GM18907 (cell line): ENCODE data around the gene SEC14L3.

Source experiments
- ATAC-seq: cut with Tn5 transposase; IDR thresholded peaks from one replicate; pipeline ENCODE4 v1.9.1; 2021; ENCODE audit warnings: mild to moderate bottlenecking, moderate library complexity; ENCODE audit not compliant: unreplicated experiment

SEC14L3 gene

DNA sequence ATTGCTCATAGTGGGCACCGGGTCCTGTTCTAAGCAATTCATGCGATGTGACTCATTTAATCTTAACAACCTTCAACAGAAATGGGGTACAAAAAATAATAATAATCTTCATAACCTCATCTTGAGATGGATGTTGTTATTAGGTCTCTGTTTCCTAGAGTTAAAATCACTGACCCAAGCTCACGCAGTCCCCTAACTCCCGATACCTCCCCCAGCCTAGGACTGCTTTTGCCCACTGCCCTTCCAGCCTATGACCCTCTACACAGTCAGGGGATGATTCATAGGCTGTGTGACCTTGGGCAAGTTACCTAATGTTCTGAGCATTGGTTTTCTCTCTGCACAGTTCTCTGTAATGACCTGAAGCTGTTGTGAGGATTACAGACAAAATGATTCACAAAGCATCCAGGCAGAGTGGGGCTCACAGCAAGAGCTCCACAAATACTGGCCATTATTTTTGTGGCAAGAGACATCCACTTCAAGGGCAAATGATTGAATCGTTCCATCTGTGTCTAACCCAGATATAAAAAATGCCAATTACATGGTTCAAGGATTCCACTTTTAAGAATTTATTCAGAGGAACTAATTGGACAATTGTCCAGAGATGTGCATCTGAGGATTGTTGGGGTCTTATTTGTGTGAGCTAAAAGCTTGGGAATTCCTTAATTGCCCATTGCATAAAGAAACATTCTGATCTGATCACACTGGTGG is 26.2 kb downstream of the SEC14L3 start:
- no peak for ATAC-seq

DNA sequence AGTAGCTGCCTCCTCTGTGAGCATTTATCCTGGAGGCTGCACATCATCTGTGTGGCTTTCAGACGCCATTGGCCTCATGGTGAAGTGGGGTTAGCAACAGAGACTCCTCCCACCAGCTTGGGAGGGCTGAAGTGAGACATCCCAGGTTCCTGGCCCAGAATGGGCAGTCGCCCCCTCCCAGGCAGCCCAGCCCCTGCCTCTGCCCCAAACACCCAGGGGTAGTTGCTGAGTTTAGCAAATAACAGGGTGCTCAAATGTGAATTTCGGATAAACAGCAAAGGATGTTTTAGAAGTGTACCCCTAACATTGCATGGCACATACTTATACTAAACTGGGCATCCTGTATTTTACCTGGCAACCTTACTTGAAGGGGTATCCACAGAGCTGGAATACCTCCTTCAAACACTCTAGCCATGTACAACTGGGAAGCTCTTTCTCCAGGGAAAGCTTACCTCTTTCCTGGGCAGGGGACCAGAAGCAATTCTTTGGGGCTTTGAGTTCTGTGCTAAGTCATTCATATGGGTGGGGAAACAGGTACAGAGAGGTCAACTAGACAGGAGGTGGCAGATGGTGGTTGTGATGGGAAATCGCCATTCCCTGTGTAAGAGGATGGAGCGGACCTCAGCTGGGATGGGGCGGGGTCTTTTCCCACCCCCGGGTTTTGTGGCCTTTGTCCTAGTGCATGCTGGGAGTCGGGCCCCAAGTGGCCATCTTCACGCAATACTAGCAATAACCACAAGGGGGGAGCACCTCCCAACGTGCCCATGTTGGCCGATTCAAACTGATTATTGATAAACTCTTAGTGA is 27.0 kb downstream of the SEC14L3 start:
- ATAC-seq: peak; percentile 37

DNA sequence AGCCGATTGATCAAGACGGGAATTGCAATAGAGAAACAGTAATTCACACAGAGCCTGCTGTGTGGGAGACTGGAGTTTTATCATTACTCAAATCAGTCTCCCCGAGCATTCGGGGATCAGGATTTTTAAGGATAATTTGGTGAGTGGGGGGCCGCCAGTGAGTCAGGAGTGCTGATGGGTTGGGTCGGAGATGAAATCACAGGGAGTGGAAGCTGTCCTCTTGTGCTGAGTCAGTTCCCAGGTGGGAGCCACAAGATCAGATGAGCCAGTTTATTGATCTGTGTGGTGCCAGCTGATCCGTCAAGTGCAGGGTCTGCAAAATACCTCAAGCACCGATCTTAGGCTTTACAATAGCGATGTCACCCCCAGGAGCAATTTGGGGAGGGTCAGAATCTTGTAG is 30.7 kb downstream of the SEC14L3 start:
- no peak for ATAC-seq

DNA sequence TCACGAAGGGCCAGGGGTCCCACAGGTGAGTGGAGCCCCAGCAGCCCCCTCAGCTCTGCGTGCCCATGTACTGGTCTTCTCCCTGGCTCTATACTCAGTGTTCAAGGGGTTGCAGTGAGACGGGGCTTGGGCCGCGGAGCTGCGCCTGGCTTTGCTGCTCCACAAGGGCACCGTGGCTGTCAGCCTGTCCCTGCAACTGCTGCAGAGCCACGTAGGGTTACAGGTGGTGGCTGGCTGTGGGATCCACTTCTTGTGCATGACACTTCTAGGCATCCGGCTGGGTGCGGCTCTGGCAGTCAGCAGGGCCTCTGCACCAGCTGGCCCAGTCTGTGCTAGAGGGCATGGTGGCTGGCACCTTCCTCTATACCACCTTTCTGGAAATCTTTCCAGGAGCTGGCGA is 32.0 kb downstream of the SEC14L3 start:
- no peak for ATAC-seq

DNA sequence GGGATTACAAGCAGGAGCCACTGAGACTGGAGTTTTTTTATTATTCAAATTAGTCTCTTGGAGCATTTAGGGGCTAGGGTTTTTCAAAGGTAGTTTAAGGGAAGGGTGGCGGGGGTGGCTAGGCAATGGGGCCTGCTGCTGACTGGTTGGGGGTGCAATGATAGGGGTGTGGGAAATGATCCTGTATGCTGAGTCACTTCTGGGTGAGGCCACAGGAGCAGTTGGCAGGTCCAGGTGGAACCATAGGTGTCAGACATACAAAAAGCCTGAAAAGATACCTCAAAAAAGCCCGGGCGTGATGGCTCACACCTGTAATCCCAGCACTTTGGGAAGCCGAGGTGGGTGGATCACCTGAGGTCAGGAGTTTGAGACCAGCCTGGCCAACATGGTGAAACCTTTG is 32.6 kb downstream of the SEC14L3 start:
- ATAC-seq: no peak

DNA sequence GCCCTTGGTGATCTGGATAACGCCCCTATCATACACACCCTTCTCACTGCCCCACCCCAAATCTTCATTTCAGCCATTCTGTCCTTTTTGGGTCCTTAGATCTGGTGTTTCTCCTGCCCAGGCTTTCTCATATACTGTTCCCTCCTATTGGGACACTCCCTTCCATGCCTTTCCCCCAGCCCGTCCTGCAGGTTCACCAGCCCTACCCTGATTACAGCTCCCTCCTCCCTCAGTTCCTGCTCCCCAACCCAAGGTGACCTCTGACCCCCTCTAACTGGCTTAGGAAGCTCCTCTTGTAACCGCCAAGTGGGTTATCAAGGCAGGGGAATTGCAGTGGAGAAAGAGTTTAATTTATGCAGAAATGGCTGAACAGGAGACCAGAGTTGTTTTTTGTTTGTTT is 33.3 kb downstream of the SEC14L3 start:
- no peak for ATAC-seq

DNA sequence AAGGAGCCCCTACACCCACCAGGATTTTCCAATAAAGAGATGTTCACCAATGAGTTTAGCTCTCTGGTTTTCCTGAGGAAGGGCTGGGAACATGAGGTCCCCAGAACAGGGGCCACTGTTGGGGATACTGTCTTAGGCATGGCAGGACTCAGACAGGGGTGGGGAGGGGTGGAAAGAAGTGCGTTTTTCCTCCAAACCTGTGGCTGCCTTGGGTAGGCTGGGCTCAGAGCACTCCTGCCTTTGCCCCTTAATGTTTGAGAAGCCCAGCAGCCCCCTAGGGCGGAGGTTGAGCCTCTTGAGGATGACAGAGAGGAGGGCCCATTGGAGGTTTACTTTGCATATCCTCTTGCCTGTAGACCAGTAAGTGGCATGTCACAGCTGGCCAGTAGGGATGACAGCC is 35.6 kb downstream of the SEC14L3 start:
- ATAC-seq: no peak

DNA sequence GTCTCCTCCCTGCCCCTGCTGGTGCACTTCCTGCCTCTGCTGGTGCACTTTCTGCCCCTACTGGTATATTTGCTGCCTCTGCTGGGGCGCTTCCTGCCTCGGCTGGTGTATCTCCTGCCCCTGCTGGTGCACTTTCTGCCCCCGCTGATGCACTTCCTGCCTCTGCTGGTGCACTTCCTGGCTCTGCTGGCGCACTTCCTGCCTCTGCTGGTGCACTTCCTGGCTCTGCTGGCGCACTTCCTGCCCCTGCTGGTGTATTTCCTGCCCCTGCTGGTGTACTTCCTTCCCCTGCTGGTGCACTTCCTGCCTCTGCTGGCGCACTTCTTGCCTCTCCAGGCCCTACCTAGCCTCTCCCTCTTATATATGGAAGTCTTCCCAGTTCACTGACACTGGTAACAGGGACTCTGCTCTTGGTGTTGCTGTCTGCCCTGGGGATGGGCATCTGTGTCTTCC is 36.1 kb downstream of the SEC14L3 start:
- ATAC-seq: no peak

DNA sequence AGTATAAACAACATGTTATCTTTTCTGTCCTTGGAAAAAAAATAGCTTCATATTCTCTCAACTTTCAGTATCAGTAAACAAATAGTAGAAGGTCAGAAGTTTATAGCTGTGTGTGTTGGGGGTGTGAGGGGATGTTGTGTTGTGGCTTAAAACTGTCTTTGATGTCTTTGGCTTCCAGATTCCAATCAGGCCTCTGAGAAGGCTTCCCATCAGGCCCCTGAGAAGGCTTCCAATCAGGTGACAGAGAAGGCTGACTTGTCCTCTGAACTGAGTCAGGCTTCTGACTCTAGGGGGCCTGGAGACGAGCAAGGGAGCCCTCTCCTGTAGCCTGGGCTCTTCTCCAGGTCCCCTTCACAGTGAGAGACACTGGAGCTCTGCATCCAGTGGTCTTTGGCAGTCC is 37.0 kb downstream of the SEC14L3 start:
- ATAC-seq: no peak

DNA sequence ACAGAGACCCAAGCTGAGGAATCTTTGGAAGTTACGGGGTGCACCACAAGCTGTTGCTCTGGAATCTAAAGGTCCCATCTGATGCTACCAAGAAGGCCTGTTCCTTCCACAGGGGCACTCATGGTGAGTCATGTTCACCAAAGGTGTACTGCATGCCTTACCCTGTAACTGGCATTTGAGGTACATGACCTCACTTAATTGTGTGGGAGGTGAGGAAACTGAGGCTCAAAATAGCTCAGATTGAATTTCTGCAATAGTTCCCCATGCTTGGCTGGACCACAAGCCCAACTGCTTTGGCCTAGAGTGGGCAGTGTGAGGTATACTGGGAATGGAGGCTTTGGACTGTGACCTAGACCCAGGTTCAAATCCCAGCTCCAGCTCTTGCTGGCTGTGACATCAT is 38.0 kb downstream of the SEC14L3 start:
- ATAC-seq: no peak

DNA sequence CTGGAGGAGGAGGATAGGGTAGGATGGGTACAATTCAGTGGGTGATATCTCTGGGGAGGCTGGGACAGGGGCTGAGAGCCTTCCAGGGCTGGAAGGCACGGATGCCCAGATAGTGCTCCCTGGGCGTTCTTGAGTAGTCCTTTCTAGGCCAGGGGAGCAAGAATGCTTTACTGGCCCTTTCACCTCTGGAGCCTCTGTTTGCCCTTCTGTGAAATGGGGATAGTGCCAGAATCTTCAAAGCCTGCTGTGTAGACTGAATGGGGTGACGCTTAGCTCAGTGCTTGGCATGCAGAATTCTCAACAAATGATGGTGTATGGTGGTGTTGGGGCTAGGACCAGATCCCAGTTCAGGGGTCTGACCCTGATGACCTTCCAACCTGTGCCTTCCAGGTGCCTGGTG is 38.6 kb downstream of the SEC14L3 start:
- ATAC-seq: no peak

DNA sequence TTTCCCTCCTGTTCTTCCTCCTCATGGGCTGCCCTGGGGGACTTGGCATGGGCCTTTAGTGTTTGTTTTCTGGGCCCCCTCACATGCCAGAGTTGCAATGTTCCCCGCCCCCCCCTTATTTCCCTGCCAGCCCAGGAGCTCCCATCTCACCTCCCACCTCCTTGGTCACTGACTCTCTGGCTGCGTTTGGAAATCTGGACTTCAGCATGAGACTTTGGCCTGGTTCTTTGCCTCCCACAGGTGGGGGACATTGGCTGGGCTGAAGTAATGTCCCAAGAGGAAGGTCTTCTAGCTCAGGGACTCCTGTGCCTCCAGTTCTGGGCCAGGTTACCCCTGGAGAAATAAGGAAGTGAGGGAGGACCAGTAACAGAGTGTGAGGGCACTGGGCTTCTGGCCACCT is 39.3 kb downstream of the SEC14L3 start:
- ATAC-seq: no peak

DNA sequence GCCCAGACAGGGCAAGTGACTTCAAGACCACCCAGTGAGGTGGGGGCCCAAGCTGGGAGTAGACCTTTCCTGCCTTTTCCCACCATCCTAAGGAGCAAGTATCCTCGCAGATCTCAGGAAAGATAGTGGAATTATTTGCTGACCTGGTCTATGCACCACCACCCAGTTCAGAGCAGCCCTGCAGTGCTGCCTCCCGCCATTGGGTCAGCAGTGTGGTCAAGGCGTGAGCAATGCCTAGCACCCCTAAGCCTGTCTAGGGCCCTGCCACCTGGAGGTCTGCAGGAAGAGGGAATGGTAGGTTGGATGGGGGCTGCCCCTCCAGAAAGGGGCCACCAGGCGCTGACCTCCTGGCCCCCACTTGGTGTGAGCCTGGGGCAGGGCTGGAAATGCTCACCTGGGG is 39.7 kb downstream of the SEC14L3 start:
- no peak for ATAC-seq

DNA sequence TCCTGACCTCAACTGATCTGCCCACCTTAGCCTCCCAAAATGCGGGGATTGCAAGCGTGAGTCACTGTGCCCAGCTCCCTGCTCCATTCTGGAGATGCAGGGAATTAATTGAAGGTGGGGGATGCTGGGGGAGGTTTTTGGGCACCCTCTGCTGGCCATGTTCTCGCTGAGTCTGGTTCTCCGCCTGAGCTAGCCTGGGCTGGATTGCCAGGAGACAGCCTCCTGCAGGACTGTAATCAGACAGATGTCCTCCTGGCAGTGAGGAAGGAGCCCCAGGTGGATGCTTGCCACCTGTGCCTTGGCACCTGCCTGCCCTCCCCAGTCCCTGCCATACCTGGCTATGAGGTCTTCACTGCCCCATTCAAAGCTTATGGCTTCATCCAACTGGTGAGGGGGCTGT is 40.9 kb downstream of the SEC14L3 start:
- no peak for ATAC-seq

DNA sequence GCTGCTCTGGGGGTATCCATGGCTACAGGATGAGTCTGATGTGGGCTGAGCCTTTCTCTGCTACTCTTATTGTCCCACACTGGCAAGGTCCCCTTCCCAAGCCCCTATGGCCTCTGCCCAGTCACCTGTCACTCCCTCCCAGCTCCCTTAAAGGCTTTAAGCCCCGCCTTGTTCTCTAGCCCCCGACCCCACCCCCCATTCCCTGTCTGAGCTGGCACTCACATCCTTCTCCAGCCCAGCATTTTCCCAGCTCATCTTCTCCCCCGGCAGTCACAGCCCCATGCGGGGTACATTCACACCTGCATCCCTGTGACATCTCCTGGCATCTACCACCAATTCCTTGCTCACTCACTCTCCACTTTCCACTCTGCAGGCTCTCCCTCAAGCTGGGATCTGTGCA is 41.9 kb downstream of the SEC14L3 start:
- no peak for ATAC-seq

DNA sequence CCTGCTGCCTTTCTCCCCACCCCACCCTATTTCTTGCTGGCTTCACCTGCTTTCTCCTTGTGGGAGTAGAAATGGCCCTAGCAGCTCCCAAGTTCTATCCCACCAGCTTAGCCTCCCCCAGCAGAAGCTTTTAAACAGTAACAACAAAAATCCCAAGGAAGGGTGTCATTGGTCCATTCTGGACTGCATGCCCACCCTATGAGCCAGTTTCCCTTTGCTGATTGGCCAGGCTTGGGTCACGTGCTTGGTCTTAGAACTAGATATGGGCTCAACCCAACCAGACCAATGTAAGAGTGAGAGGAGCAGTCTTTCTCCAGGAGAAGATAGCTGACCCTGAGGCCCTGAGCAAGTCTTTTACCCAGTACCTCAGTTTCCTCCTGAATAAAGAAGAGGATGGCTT is 43.9 kb downstream of the SEC14L3 start:
- ATAC-seq: no peak

DNA sequence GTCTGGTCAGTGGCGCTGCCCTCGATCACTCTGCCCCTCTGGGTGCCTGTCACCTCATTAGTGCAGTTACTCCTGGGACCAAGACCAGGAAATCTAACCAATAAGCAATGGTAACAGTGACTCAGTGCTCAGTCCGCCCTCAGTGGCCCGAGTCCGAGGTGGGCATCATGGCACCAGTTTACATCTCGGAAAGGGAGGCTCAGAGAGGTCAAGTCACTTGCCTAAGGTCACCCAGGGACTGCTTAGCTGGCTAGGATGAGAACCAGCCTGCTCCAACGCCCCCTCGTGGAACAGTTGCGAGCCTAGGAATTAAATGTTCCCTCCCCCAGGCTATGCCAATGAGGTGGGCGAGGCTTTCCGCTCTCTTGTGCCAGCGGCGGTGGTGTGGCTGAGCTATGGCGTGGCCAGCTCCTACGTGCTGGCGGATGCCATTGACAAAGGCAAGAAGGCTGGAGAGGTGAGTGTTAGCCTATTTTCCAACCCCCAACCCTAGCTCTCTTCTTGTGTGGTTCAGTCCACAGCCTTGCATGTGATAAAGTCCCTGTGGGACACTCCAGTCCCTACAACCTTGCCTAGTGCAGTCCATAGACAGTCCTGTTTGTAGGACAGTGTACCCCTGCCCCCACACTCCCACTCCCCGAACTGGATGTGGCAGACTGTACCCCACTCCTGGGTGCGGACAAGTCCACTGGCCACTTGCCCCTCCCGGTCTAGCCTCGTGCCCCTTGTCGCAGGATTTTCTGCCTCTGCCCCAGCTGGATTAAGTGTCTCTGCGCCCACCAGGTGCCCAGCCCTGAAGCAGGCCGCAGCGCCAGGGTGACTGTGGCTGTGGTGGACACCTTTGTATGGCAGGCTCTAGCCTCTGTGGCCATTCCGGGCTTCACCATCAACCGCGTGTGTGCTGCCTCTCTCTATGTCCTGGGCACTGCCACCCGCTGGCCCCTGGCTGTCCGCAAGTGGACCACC is 45.1 kb downstream of the SEC14L3 start:
- no peak for ATAC-seq

DNA sequence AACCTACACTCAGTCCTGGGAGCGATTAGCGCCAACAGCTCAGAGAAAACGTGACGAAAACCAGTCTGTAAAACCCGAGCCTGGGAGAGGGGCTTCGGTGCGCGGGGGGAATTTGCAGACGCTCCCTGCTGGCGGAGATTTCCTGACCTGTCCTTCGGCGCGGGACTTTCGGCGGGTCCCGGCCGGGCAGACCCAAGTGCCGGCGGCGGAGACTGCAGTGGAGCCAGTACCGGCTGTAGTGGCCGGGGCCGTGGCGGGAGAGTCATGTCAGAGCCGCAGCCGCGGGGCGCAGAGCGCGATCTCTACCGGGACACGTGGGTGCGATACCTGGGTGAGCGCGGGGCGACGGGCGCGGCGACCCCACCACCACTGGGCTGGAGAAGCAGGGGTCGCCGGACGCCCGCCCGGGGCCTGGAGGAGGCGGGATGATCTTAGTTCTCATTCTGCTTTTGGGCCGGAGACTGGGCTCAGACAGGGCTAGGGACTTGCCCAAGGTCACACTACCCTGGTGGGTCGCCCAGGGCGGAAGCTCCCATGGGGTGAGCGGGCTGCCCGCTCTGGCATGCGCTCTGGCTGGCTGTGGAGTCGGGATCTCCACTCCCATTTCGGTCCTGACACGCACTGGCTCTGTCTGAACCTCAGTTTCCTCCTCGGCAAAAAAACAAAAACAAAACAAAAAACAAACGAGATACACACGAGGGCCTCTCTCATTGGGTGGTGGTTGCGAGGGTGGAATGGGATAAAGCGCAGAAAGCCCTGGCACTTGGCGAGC is 46.0 kb downstream of the SEC14L3 start, which contains the start of gene MTFP1:
TSS of gene MTFP1 (plus strand) at position 153 of the 772 bp plus-strand sequence. CDS start at position 265, 112 bp downstream.
- no peak for ATAC-seq

DNA sequence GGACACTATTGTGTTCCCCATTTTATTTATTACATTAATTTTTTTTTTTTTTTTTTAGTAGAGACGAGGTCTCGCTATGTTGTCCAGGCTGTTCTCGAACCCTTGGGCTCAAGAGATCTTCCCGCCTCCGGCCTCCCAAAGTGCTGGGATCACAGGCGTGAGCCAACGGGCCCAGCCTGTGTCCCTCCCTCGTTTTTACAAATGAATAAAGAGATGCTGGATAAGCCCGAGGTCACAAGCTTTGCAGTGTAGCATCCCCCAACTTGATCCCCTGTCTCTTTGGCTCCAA is 46.5 kb downstream of the SEC14L3 start:
- no peak for ATAC-seq

DNA sequence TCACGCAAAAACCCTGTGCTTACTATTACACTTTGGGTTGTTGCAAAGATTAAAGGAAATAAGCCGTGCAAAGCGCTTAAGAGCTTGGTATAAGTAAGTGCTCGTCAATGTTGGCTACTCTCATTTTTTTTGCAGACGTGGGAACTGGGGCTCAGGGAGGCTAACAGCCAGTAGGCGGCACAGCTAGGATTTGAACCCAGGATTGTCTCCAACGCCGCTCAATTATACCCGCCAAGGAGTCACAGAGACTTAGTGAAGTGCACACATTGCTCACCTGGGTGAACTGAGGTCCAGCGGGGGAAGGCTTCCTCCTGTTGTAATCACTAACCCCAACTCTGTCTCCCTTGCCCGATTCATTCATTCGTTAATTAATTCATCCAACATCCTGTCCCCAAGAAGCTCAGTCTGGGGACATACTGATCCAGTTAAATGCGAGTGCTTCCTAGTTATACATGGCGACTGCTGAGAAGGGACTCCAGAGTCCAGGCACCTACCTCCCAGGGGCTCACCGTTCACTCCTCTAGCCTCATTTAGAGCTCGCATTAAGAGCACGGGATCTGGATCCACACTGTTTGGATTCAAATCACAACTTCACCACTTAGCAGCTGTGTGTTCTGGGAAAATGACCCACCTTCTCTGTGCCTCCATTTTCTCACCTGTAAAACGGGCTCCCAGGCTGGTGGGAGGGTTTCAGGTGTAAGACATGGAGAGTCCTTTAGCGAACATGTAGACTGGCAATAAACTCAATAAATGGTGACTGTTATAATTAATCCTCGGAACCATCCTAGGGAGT is 47.1 kb downstream of the SEC14L3 start:
- ATAC-seq: no peak
